ENCODE results near the gene RHOU.
A peak's percentile ranks its signal among the peaks of the same experiment; 100 is the strongest.
"Not testable (repeated sequence)": the region's sequence is repeated elsewhere in the genome, so short reads cannot be mapped to it uniquely, and the experiment has no call there.

Gene RHOU

GRCh38 chr1:228765168-228765946 lies 30.1 kb downstream of the RHOU start:
- no peak for DNase-seq

- DNase-seq, result no peak
These were observed 31.5 kb downstream of the RHOU start for GRCh38 chr1:228766788-228767187.

- DNase-seq, result no peak
These were observed 32.5 kb downstream of the RHOU start for GRCh38 chr1:228767636-228768354.

- DNase-seq, result no peak
These were observed 33.2 kb downstream of the RHOU start for GRCh38 chr1:228768355-228769000.

- DNase-seq, result peak; percentile 41
These were observed 35.5 kb downstream of the RHOU start for GRCh38 chr1:228770779-228771223.

- DNase-seq, result no peak
These were observed 37.4 kb downstream of the RHOU start for GRCh38 chr1:228772516-228773212.

GRCh38 chr1:228775946-228776345 lies 40.7 kb downstream of the RHOU start:
- not testable (repeated sequence) for DNase-seq

- no peak for DNase-seq
These were observed 41.2 kb downstream of the RHOU start for GRCh38 chr1:228776449-228776848.

- DNase-seq, result no peak
These were observed 42.0 kb downstream of the RHOU start for GRCh38 chr1:228777236-228777635.

GRCh38 chr1:228778026-228778425 lies 42.7 kb downstream of the RHOU start:
- no peak for DNase-seq

GRCh38 chr1:228778466-228778865 lies 43.2 kb downstream of the RHOU start:
- DNase-seq, result no peak

- no peak for DNase-seq
These were observed 43.7 kb downstream of the RHOU start for GRCh38 chr1:228778961-228779360.

GRCh38 chr1:228781161-228781808 lies 46.0 kb downstream of the RHOU start:
- DNase-seq, result peak; percentile 48

GRCh38 chr1:228781809-228782661 lies 46.8 kb downstream of the RHOU start:
- no peak for DNase-seq

GRCh38 chr1:228782662-228783417 lies 47.6 kb downstream of the RHOU start:
- no peak for DNase-seq

GRCh38 chr1:228783418-228784040 lies 48.2 kb downstream of the RHOU start:
- DNase-seq, result no peak

- no peak for DNase-seq
These were observed 48.9 kb downstream of the RHOU start for GRCh38 chr1:228784181-228784580.

GRCh38 chr1:228785366-228786330 lies 50.4 kb downstream of the RHOU start:
- DNase-seq, result no peak

All from COR-L47 (cell line).